DLD1 (cell line): ENCODE results near the gene TBC1D2.
"Not testable (repeated sequence)": the region's sequence is repeated elsewhere in the genome, so short reads cannot be mapped to it uniquely, and the experiment has no call there.

ENCODE experiments used
- in situ Hi-C: cut with HindIII; loops from 2 replicates; pipeline ENCODE4 v1.10.0; 2017; ENCODE audit warnings: low sequenced_read_pairs

TBC1D2 gene

GRCh38 chr9:98175028-98175569 lies 80.3 kb downstream of the TBC1D2 start:
- in situ Hi-C loops, result no loop called here

GRCh38 chr9:98174502-98174918 lies 80.9 kb downstream of the TBC1D2 start:
- in situ Hi-C loops, result not testable (repeated sequence)

- in situ Hi-C loops, result no loop called here
Measured at GRCh38 chr9:98173181-98173580, 82.3 kb downstream of the TBC1D2 start.

- in situ Hi-C loops, result no loop called here
Measured at GRCh38 chr9:98172604-98173003, 82.8 kb downstream of the TBC1D2 start.

GRCh38 chr9:98171176-98171925 lies 84.1 kb downstream of the TBC1D2 start:
- in situ Hi-C loops, result no loop called here

- in situ Hi-C loops, result no loop called here
Measured at GRCh38 chr9:98168941-98169488, 86.4 kb downstream of the TBC1D2 start.

- in situ Hi-C loops, result no loop called here
Measured at GRCh38 chr9:98168153-98168780, 87.2 kb downstream of the TBC1D2 start.

GRCh38 chr9:98164912-98165311 lies 90.5 kb downstream of the TBC1D2 start:
- in situ Hi-C loops, result no loop called here

- in situ Hi-C loops, result no loop called here
Measured at GRCh38 chr9:98162613-98163012, 92.8 kb downstream of the TBC1D2 start.

- in situ Hi-C loops, result no loop called here
Measured at GRCh38 chr9:98161851-98162250, 93.6 kb downstream of the TBC1D2 start.

GRCh38 chr9:98159790-98160189 lies 95.7 kb downstream of the TBC1D2 start:
- in situ Hi-C loops, result no loop called here

- in situ Hi-C loops, result no loop called here
Measured at GRCh38 chr9:98159301-98159700, 96.1 kb downstream of the TBC1D2 start.

- in situ Hi-C loops, result no loop called here
Measured at GRCh38 chr9:98158071-98158831, 97.2 kb downstream of the TBC1D2 start.

- in situ Hi-C loops, result no loop called here
Measured at GRCh38 chr9:98157372-98157771, 98.1 kb downstream of the TBC1D2 start.

GRCh38 chr9:98154678-98155077 lies 100.8 kb downstream of the TBC1D2 start:
- in situ Hi-C loops, result no loop called here

GRCh38 chr9:98152526-98152925 lies 102.9 kb downstream of the TBC1D2 start:
- in situ Hi-C loops, result no loop called here

GRCh38 chr9:98150721-98151120 lies 104.7 kb downstream of the TBC1D2 start:
- in situ Hi-C loops, result no loop called here

- in situ Hi-C loops, result no loop called here
Measured at GRCh38 chr9:98150164-98150563, 105.3 kb downstream of the TBC1D2 start.

- in situ Hi-C loops, result no loop called here
Measured at GRCh38 chr9:98149422-98149821, 106.0 kb downstream of the TBC1D2 start.
